GM12801 (cell line): Measurements from ENCODE around the gene GSG1L.

Experiments
- TF ChIP-seq, protein P1 (sequence below): IDR thresholded peaks from one replicate; pipeline ENCODE4 v1.5.1; 2011; ENCODE audit warnings: control low read depth; ENCODE audit not compliant: insufficient read length; ENCODE audit errors: extremely low read depth

The GSG1L gene

DNA sequence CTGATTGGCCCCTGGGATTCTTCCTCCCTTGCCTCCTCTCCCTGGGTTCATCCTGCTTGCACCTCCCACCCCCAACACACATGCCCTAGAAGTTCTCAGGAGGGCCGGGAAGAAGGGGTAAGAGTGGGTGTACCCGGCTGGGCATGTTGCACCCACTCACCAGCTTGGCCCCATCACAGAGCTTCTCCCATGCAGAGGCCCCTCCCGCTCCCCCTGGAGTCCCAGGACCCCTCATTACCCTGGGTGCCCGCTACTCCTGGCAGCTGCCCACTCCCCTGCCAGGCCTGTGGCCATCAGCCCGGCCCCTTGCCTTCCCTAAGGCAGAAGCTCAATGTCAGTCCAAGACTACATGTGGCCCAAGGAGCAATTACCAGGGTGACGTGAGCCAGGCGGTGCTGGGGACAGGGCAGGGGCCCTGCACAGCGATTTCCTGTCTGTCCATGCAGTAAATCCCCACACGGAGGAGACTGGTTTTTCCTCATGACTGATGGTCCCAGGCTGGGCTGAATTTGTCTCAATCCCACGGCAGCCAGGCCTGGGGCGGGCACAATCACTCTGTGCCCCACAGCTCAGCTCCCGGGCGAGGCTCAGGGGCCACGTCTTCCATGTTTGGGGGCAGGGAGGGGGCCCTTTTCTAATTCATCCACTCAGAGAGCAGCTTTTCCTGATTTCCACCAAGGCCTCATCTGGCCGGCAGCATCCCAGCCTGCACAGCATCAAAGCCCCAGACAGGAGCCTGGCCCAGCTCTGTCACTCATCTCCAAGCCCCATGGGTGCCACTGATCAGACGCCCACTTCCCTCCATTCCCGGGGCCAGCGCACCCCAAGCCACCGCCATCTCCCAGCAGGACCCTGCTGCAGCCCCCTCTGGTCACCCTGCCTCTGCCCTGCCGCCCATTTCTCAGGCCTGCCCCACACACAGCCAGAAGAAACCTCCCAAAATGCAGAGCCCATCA, 278.9 kb downstream of the GSG1L start:
- TF ChIP-seq, protein P1, sequence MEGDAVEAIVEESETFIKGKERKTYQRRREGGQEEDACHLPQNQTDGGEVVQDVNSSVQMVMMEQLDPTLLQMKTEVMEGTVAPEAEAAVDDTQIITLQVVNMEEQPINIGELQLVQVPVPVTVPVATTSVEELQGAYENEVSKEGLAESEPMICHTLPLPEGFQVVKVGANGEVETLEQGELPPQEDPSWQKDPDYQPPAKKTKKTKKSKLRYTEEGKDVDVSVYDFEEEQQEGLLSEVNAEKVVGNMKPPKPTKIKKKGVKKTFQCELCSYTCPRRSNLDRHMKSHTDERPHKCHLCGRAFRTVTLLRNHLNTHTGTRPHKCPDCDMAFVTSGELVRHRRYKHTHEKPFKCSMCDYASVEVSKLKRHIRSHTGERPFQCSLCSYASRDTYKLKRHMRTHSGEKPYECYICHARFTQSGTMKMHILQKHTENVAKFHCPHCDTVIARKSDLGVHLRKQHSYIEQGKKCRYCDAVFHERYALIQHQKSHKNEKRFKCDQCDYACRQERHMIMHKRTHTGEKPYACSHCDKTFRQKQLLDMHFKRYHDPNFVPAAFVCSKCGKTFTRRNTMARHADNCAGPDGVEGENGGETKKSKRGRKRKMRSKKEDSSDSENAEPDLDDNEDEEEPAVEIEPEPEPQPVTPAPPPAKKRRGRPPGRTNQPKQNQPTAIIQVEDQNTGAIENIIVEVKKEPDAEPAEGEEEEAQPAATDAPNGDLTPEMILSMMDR: no peak

DNA sequence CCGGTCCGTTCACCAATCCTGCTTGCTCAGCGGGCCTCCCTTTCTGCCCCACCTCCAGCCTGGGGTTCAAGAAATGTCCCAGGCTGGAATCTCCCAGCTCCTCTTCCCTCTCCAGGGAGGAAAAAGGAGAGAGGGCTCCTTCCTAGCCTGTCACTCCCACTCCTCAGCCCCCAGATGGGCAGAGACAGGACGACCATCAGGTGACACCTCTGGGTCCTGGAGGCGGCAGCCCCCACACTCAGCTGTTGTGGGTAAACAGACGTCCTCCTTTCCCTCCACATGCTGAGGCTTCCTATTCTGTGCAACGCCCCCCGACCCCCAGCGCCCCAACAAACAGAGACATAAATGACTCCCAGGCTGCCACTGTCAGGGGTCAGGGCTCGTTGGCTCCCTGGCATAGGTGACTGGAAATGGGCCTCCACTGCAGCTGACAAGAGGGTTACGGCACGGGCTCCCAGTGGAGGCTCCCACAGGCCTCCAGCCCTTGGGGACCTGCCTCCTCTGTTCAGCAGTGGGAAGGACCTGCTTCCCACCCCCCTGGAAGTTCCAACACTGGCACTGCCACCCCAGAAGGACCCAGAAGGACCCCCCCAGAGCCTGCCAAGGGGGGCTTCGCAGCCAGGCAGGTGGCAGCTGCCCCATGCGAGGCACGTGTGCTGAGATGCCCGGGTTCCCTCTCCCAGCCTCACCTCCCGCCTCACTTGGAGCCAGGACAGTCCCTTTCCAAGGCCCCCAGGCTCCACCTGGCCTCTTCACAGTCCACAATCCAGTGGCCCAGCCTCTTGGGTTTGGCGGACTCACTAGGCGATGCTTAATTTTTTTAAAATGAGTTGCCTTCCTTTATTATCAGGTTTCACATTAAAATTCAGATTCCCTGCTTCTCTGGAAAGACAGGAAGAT, 281.3 kb downstream of the GSG1L start:
- TF ChIP-seq, protein P1: no peak

DNA sequence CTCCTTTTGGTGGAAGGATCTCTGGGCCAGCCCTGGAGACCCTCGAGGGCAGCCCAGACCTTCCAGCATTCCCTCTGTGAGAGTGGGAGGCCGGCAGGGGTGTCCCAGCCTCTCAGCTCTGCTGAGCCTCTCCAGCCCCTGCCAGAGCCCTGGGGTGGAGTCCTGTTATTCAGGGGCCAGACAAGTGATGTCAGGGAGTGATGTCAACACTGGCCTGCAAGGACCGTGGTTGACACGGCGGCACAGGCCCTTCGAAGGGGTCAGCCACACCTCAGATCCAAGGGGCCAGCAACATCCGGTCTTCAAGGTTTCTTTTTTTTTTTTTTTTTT, 282.4 kb downstream of the GSG1L start:
- TF ChIP-seq, protein P1: no peak

DNA sequence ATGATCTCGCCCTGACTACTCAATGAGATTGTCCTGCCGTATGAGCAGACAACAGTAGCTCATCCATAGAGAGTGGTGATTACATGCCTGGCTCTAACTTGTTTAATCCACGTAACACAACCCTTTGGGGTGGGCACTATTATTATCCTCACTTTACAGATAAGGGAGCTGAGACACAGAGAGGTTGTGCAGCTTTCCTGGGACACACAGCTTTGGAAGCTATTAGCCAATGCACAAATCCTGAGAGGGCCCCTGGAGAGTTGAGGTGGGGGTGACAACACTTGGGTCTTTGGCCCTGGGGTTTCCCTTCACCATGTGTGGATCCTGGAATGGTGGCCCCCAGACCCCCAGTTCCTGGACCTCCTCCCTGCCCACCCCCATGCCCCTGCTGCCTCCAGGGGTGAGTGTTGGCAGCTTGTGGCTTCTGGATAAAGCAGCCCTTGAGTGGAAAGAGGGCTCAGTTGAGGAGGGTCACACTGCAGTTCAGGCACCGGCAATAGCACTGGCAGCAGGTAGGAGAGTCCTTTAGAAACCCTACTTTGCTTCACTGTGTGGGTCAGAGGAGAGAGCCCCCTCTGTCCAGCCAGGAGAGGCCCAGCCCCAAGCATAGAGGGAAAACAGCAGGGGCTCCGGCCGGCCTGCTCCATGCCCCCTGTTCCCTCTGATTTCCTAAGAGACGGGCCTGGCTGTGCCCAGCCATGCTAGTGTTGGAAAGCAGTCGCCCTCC, 282.9 kb downstream of the GSG1L start:
- TF ChIP-seq, protein P1: no peak

DNA sequence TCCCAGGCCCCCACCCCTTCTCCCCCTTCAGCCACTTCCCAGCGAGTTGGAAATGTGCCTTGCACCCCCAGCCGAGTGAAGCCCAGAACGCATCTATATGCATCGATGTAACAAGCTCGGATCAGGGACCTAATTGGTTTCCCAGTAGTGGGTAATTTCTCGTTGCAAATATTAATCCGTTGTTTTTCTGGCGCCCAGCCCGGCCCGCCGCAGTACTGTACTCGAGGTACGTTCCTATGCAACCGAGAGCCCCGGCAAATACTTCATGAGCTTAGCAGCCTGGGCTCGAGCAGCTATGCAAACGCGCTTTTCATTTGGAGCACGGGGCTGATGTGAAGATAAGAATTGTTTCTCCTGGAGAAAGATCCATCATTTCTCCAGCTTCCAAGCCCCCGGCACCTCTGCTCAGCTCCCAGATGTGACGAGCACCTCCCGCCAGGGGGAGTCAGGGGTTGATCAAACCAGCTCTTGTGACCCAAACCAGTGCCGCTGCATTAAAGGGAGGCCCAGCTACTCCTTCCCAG, 283.8 kb downstream of the GSG1L start:
- TF ChIP-seq, protein P1: no peak

DNA sequence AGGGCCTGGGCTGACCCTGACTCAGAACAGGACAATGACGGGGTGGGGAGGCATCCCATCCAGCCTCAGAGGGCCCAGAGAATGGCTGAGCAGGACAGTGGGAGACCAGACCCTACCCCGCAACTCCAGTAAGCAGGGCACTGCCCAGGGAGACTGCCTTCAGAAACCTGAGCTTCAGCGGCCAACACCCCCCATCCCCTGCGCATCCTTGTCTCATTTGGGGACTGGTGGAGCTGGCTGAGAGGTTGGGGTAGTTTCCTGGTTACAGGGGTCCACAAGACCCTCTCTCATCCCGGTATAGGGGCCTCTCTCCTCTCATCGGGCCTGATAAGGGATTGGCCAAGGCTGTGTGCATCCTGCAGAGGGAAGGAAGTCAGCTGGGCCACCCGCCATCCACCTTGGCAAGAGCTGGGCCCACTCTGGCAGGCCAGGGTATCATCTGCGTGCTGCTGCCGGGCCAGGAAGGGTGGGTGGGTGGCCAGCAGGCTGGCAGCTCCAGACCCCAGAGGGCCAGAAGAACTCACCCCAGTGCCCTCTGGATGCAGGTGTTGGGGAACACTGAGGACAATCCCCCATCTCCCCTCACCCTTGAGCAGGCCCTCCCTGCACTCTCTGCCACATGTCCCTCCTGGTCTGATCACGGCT, 284.5 kb downstream of the GSG1L start:
- TF ChIP-seq, protein P1: no peak
